T-helper 1 cell (primary cell): Measurements from ENCODE around the gene GHRH.
A peak's percentile ranks its signal among the peaks of the same experiment; 100 is the strongest.

Source experiments
- DNase-seq, 5 donors: peaks; one replicate each; pipeline ENCODE4 v3.0.0-alpha.2; 2012 to 2020
- total RNA-seq, 4 donors: gene quantifications; one replicate each; lab custom pipeline; 2026; lab: John Stamatoyannopoulos, UW

The GHRH gene, protein sequence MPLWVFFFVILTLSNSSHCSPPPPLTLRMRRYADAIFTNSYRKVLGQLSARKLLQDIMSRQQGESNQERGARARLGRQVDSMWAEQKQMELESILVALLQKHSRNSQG
- 0 reads per million in 4 donors for total RNA-seq

DNA sequence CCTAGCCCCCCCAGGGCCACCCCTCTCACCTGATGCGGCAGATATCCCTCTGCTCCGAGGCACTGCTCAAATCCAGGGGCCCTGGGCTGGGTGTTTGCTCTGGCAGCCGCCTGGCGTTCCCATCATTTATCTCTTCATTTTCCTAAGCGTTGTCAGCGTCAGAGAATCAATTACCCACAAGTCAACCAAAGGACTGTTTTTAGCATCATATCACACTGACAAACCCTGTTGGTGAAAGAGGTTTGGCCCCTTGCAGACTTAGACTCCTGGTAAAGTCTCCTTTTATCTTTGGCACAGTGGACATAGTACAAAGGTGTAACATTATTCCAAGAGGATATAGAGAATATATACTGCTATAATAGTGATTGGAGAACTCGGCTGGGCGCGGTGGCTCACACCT, at the start of gene GHRH:
GHRH (minus strand) TSS at position 101 of the 400 bp plus-strand sequence. CDS start 4,925 bp downstream, outside the sequence.
- no peak for DNase-seq

DNA sequence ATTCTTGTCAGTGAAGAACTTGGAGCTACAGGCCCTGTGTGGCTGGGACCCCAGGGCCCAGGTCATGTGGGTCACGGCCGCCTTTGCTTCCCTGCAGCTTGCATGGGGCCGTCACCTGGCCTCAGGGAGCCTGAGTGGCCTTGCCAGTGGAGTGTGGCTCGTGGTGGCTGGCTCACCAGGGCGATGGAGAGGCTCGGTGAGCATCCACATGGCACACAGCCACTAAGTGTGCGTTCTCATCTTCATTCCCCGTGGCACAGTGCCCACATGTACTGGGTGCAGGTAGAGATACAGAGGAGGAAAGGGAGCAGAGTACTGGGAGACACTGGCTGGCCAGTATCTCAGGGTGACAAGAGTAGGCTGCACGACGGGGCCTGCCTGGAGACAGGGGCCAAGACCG, 49.3 kb upstream of the GHRH start:
- no peak for DNase-seq

DNA sequence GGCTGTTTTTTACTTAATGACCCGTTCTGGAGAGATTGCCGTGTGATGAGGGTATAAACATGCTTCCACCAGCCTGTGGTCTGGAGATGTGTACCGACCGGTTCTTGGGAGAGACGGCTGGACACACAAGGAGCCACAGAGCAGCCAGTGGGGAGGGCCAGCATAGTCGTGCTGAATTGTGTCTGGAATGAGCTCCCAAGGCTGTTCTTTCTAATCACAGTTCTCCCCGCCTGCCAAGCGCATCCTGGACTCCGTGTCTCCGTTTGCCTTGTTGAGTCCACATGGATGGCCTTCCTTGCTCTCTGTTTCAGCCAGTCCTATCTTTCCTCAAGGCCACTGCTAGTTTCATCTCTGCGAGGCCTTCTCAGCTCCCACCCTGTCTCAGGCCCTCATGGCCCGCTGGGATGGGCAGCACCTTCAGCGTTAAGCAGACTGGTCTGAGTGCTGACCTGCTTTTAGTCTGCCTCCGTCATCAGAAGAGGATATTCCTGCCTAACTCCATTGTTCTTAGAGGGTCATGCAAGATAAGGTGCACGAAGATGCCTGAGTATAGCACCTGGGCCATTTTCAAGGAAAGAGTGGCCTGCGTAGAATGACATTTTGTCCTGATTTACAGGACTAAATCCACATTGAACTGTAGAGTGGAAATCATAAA, 48.4 kb upstream of the GHRH start:
- no peak for DNase-seq

DNA sequence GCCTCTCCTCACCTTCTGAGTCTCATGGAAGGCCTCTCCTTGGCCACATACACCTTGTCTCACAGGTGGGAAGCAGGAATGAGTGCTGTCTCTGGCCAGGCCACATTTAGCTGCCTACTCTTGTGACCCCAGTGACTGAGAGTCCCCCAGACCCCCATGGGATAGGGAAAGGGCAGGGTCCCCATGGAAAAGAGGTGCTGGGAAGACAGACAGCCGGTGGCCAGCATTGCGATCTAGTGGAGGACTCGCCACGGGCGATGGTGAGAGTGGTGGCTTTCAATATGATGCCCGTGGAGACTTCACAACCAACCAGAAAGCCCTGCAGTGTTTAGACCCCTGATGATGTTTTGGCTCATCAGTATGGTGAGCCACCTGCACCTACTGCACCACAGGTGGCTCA, 47.7 kb upstream of the GHRH start:
- no peak for DNase-seq

DNA sequence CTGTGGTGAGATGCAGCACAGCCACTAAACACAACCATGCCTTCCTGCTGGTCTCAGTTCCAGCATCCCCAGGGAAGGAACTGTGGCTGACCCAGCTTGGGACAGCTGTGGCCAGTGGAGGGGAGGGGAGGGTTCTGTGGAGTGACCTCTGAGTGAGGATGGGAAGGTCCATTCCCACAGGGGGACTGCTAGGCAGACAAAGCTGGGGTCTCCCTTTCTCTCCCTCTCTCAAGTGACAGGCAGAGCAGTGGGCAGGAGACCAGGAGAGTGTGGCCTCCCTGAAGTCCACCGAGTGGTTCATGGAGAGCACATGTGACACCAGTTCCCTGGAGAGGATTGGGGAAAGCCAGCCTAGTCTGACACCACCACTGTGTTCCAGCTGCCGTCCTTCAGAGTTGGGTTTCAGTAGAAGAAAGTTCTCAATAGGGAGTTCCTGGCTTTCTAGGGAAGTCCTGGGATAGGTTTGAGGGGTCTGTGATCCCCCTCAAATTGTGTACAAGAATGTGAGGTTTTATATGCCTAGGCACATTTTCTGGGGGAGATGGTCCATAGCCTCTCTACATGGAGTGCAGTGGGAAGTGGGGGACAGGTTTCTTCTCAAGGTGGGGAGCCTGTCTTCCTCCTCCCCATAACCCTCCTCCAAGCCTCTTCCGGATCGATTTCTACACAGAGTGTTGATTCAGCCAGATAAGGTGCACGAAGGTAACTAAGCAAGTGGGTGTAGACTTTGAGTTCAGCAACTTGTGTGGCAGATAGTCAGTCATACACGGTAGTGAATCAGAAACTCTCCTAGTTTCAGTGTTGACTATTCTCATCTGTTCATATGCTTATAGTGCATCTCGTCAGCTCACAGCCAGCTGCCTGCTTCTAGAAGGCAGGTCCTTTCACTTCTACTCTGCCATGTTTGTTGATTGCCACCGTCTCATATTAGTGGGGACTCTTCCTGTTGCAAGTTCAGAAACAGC, 46.8 kb upstream of the GHRH start:
- peak in 1 of 5 donors; percentile 50 for DNase-seq

DNA sequence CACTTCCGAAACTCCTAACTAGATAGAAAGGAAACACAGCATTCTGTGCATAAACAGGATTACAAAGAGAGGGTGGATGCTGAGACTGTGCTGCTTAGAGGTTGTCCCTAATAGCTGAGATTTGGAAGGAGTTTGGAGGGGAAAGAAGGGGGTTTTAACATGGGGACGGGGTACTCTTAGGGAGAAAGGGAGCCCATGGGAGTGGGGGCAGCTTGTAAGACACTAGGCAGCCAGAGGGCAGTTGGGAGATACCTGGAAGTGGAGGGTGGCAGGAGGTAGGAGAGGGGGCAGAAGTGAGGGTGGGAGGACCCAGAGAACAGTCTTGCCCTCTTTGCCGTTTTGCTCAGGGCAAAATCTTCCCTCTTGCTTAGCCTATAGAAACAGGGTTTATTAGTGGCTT, 44.2 kb upstream of the GHRH start:
- DNase-seq: no peak

DNA sequence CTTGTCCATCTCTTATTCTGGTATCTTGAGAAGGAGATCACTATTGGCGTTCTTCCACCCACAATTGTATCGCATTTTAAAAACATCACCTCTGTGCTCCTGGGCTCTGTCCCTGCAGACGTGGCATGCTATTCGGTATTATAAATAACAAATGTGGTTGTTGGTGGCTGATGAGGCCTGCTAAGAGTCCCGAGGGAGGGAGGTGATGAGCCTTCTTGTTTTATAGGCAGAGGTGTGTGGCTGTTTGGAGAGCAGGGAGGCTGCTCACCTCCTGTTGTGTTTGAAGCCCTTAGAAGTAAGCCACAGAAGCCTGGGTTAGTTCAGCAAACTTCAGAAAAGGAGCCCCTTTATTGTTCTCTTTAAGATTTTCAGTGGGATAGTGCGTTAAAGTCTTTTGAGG, 43.5 kb upstream of the GHRH start:
- DNase-seq: no peak

DNA sequence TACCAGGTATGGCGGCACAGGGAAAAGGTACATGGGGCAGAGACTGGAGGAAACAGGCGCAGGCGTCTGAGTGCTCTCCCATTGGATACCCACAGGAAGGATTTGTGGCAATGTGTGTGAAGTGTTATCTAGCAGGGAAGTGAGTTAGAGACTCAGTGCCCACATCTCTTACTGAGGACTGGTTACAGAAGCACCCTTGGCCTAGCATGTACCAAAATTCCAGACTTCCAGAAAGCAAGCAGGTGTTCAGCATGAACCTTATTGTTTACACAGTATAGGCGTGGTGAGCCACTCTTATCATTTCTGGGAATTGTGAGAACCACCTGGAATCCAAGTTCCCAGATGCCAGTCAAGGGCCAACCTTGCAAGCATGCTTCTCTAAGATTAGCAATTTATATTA, 42.0 kb upstream of the GHRH start:
- no peak for DNase-seq

DNA sequence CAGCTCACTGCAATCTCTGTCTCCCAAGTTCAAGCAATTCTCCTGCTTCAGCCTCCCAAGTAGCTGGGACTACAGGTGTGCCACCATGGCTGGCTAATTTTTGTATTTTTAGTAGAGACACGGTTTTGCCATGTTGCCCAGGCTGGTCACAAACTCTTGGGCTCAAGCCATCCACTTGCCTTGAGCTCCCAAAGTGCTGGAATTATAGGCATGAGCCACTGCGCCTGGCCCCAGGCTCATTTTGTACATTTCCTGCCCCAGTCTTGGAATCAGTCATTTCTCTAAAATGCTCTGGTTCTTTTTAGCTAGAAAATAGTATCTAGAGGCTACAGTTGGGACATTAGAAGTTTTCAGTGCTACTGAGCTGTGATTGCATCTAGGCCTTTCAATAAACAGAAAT, 41.4 kb upstream of the GHRH start:
- DNase-seq: no peak

DNA sequence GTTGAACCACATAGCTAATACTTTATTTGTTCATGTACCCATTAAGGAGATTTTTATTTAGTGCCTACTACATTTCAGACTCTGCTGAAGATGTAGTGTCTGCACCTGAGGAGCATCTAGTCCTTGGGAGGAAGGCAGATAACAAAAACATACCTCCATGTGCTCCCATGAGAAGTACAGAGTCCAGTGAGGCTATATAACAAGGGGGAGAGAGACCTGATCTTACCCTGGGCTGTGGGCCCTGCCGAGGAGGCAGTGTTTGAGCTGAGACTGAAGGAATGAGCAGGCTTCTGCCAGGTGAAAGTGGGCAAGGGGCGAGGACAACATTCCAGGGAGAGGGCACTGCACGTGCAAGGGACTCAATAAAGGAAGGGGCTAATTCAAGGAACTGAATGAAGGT, 39.9 kb upstream of the GHRH start:
- no peak for DNase-seq

DNA sequence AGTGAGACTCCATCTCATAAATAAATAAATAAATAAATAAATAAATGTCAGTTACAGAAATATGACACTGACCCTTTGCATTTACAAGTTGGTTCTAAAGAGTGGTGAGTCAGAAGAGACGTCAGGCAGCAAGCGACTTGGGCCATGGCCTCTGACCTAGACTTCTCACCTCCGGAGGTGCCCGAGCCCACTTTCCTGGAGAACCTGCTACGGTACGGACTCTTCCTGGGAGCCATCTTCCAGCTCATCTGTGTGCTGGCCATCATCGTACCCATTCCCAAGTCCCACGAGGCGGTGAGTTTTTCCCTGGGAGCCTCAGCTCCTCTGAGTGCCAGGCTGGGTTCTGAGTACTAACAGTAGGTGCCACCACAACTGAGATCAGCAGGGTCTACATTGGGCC, 39.5 kb upstream of the GHRH start:
- no peak for DNase-seq

DNA sequence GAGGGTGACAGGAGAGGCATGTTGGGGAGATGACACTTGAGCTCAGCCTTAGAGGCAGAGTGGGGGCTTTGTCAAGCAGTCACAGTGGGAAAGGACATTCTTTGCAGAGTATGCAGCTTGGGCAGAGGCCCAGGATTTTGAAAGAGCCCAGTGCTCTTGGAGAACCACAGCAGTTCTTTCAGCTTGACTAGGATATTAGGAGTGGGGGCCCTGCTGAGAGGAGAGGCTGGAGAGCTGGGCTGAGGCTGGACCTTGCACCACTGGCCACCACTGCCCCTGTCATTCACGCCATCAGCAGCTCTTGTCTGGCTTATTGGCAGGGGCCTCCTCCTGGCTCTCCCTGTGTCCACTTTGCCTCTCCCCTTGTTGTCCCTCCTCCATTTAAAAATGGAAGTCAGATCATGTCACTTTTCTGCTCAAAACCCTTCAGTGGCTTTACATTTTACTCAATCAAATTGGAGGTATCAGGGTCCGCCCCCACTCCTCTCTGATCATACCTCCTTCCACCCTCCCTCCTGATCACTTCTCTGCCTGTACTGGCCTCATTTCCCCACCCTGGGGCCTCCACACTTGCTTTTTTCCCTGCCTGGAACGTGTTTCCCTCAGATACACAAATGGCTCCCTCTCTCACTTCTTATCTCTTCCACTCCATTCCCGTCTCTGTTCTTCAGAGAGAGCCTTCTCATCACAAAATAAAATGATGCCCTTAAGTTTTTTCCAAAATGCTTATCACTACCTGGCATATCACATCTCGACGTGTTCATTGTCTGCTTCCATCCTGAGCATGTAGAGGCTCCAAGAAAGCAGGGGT, 38.3 kb upstream of the GHRH start:
- DNase-seq: no peak

DNA sequence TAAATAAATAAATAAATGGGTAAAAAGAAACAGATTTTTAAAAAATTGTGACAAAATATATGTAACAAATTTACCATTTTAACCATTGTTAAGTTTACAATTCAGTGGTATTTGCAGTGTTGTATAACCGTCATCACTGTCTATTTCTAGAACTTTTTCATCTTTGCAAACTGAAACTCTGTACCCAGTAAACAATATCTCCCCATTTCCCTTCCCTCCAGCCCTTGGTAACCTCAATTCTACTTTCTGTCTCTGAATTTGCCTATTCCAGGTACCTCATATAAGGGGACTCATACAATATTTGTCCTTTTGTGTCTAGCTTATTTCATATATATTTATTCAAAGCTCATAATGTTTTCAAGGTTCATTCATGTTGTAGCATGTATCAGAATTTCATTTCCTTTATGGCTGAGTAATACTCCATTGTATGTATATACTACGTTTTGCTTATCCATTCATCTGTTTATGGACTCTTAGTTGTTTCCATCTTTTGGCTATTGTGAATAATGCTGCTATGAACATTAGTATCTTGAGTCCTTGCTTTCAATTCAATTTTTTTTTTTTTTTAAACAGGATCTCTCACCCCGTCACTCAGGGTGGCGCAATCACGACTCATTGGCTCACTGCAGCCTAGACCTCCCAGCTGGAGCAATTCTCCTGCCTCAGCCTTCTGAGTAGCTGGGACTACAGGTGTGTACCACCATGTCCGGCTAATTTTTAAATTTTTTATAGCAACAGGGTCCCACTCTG, 36.8 kb upstream of the GHRH start:
- DNase-seq: no peak

DNA sequence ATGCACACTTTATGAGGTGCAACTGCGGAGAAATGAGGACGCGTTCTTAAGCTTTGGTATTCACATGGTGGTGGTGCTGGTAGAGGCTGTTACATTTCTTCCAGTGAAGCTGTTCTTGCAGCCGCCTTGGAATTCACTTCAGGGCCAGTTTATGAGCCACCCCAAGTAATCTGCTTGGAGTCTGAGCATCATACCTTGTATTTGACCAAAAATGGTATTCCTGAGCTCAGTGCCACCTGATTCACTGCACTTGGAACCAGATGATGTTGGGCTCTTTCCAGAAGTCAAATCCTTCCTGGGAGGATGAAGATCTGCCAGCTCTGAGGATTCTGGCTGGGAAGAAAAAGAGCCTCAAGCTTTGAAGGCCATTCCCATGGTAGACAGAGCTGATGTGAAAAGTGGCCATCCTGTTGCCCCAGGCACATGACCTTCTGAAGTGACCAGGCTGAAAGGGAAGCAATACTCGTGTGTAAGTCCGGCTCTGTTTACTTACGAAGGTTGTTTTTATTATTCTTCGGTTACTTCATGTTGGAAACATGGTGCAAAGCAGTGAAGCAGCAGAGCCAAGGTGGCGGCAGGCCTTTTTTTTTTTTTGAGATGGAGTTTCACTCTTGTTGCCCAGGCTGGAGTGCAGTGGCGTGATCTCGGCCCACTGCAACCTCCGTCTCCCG, 35.6 kb upstream of the GHRH start:
- no peak for DNase-seq

DNA sequence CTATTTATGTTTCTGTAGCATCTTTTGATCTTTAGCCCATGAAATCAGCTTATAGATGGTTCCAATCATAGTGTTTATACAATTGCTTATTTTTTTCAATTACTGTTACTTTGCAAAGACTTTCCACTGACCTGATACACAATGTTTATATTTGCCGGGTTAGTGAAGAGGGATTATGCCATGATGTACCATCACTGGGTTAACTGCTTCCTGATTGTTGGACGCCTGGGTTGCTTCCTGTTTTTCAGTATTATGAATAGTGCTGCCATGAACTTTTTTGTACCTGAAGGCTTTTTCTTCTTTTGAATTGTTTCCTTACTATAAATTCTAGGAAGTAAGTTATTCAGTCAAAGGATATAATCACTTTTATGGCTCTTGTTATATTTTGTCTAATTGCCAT, 34.8 kb upstream of the GHRH start:
- DNase-seq: no peak

DNA sequence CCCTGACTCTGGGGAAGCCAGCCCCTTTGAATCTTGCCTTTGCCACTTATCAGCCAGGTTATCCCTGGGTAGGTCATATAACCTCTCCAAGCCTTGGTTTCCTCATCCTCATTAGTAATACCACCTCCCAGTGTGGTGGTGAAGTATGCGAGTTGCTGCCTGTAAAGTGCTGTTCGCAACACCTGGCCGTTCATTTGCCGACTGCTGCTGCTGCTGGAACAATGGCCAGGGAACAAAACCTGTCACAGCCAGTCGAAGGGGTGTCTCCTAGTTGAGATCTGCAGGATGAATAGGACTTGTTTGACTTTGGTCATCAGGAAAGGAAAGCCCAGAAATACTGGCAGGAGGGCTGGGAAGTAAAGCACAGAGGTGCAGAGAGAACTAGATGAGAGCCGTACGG, 34.0 kb upstream of the GHRH start:
- no peak for DNase-seq

DNA sequence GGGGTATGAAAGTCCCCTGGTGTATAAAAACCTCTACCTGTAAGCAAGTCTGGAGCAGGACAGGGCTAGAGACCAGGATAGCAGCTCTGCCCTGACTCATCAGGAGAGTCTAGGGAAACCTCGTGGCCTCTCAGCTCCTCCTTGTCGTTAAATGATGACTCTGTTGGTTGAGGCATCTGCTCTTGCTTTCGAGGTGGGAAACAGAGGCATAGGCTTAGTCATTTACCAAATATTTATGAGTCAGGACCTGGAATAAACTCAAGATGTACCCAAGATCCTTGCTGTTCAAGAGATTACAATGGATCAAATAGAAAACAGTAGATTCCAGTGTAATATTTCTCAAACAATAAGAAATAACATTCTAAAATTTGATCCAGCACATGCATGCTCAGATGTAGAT, 33.4 kb upstream of the GHRH start:
- no peak for DNase-seq

DNA sequence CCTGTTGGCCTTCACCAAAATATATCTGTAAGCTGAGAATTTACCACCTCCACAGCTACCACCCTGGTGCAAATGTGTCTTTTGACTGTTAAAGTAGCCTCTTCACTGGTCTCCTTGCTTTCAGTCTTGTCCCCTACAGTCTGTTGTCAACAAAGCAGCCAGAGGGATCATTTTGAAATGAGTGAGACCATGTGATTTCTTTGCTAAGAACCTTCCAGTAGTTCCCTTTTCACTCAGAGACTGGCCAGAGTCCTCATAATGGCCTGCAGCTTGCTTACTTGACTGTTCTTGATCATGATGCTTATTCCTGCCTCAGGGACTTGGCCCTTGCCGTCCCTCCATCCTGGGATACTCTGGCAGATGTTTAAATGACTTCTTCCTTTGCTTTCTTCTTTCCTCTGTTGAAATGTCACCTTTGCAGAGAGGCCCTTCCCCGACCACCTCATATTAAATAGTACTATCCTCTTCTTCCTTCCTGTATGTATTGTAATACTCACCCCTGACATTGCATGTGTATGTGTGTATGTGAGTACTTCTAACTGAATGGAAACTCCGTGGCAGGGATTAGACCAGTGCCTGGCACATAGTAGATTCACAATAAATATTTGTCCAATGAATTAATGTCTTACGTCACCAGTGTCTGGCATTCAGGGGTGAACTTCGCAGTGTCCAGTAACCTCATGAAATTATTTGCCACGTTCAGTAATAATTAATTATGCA, 32.8 kb upstream of the GHRH start:
- no peak for DNase-seq

DNA sequence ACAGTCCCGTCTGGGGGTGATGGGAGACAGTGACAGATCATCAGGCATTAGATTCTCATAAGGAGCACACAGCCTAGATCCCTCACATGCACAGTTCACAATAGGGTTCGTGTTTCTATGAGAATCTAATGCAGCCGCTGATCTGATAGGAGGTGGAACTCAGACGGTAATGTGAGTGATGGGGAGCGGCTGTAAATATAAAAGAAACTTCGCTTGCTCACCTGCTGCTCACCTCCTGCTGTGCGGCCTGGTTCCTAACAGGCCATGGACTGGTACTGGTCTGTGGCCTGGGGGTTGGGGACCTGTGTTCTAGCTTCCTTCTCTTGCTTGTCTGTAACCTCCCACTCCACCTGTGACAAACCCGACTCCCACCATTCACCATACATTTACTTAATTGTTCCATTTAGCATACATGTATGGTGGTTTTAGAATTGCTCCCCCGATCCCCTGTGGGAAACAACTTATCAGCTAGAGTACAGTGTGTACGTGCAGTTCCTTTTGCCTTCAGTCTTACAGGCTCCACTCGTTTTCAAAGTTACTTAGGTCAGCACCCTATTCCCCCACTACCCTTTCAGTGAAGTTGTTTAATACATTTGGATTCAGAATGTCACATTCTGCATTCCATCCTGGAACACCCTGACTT, 31.8 kb upstream of the GHRH start:
- no peak for DNase-seq

DNA sequence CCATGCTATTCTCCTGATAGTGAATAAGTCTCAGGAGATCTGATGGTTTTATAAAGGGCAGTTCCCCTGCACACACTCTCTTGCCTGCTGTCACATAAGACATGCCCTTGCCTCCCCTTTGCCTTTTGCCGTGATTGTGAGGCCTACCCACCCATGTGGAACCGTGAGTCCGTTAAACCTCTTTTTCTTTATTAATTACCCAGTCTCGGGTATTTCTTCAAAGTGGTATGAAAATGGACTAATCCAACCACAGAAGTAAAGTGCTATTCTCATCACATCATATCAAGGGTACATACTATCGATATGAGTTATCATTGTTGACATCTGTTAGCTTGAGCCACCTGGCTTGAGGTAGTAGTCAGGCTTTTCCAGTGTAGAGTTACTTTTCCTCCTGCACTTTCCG, 30.1 kb upstream of the GHRH start:
- DNase-seq: no peak
